NT2/D1 (cell line): ENCODE results near the gene RERE.
A peak's percentile ranks its signal among the peaks of the same experiment; 100 is the strongest.

Experiments
- DNase-seq: peaks from one replicate; pipeline ENCODE4 v3.0.0-alpha.2; 2011; ENCODE audit warnings: low read depth, low spot score
- H3K27me3 ChIP-seq: 2 replicates; pipeline ENCODE4 v1.6.0; 2011; ENCODE audit warnings: mild to moderate bottlenecking; ENCODE audit not compliant: insufficient read length, insufficient read depth
- H3K36me3 ChIP-seq: 2 replicates; pipeline ENCODE4 v1.6.1; 2011; ENCODE audit warnings: mild to moderate bottlenecking, low read length, mixed read lengths; ENCODE audit not compliant: insufficient read depth, insufficient read length
- H3K4me1 ChIP-seq: 2 replicates; pipeline ENCODE4 v1.5.1; 2011; ENCODE audit not compliant: insufficient read depth, insufficient read length
- H3K4me3 ChIP-seq: 2 replicates; pipeline ENCODE4 v1.5.1; 2011; ENCODE audit warnings: low read depth; ENCODE audit not compliant: insufficient read length
- H3K9ac ChIP-seq: 2 replicates; pipeline ENCODE4 v1.6.0; 2011; ENCODE audit warnings: low read depth; ENCODE audit not compliant: insufficient read length
- H3K9me3 ChIP-seq: 2 replicates; pipeline ENCODE4 v1.5.1; 2011; ENCODE audit warnings: mild to moderate bottlenecking, low read length; ENCODE audit not compliant: insufficient read depth
- SUZ12 ChIP-seq: IDR thresholded peaks from 2 replicates; pipeline ENCODE4 v1.6.1; 2011; ENCODE audit not compliant: insufficient read length, insufficient read depth; ENCODE audit errors: extremely low read depth
- YY1 ChIP-seq: IDR thresholded peaks from 2 replicates; pipeline ENCODE4 v1.6.1; 2011; ENCODE audit not compliant: insufficient read length, insufficient read depth
- ZNF274 ChIP-seq: IDR thresholded peaks from 2 replicates; pipeline ENCODE4 v1.6.1; 2011; ENCODE audit warnings: mild to moderate bottlenecking, low read depth, low read length

Gene RERE

GRCh38 chr1:8377271-8377981 lies 440.0 kb downstream of the RERE start:
- Histone ChIP-seq H3K4me3 (no peak overlapping the region), H3K36me3 (peaks cover 27% of the 10 kb centered on the region), H3K27me3 (no peaks in the 10 kb centered on the region), H3K9ac (no peak overlapping the region), H3K9me3 (no peaks in the 10 kb centered on the region), H3K4me1 (peaks cover 11% of the 10 kb centered on the region)
- TF ChIP-seq SUZ12 (no peak), YY1 (no peak), ZNF274 (no peak)
- DNase-seq, result no peak

GRCh38 chr1:8376358-8376840 lies 441.0 kb downstream of the RERE start:
- DNase-seq, result no peak
- H3K27me3 ChIP-seq, result no peaks in the 10 kb centered on the region
- no peak overlapping the region for H3K4me3 ChIP-seq
- H3K4me1 ChIP-seq, result peaks cover 11% of the 10 kb centered on the region
- no peak overlapping the region for H3K9ac ChIP-seq
- peaks cover 29% of the 10 kb centered on the region for H3K36me3 ChIP-seq
- H3K9me3 ChIP-seq, result no peaks in the 10 kb centered on the region
- TF ChIP-seq SUZ12 (no peak), ZNF274 (no peak), YY1 (no peak)

- no peak overlapping the region for H3K9ac ChIP-seq
- H3K27me3 ChIP-seq, result no peaks in the 10 kb centered on the region
- peaks cover 11% of the 10 kb centered on the region for H3K4me1 ChIP-seq
- H3K4me3 ChIP-seq, result no peak overlapping the region
- DNase-seq, result no peak
- H3K9me3 ChIP-seq, result no peaks in the 10 kb centered on the region
- no peak for TF ChIP-seq SUZ12
- no peak for TF ChIP-seq ZNF274
- H3K36me3 ChIP-seq, result peaks cover 20% of the 10 kb centered on the region
These were observed 442.6 kb downstream of the RERE start for GRCh38 chr1:8374812-8375211.

GRCh38 chr1:8374356-8374755 lies 443.1 kb downstream of the RERE start:
- H3K36me3 ChIP-seq, result peaks cover 17% of the 10 kb centered on the region
- peaks cover 11% of the 10 kb centered on the region for H3K4me1 ChIP-seq
- no peak for DNase-seq
- no peaks in the 10 kb centered on the region for H3K9me3 ChIP-seq
- no peak overlapping the region for H3K4me3 ChIP-seq
- no peak overlapping the region for H3K9ac ChIP-seq
- no peak for TF ChIP-seq YY1
- TF ChIP-seq SUZ12, result no peak
- no peak for TF ChIP-seq ZNF274
- H3K27me3 ChIP-seq, result no peaks in the 10 kb centered on the region

GRCh38 chr1:8373581-8374241 lies 443.7 kb downstream of the RERE start:
- H3K4me1 ChIP-seq, result peaks cover 10% of the 10 kb centered on the region
- no peak overlapping the region for H3K4me3 ChIP-seq
- H3K36me3 ChIP-seq, result peaks cover 17% of the 10 kb centered on the region
- H3K9ac ChIP-seq, result peak overlapping the region; percentile 21
- no peak for TF ChIP-seq ZNF274
- TF ChIP-seq SUZ12, result no peak
- no peak for TF ChIP-seq YY1
- H3K9me3 ChIP-seq, result no peaks in the 10 kb centered on the region
- DNase-seq, result no peak
- H3K27me3 ChIP-seq, result no peaks in the 10 kb centered on the region

GRCh38 chr1:8373125-8373524 lies 444.3 kb downstream of the RERE start:
- H3K36me3 ChIP-seq, result peaks cover 17% of the 10 kb centered on the region
- no peak for DNase-seq
- H3K27me3 ChIP-seq, result no peaks in the 10 kb centered on the region
- H3K9ac ChIP-seq, result no peak overlapping the region
- no peak overlapping the region for H3K4me3 ChIP-seq
- TF ChIP-seq SUZ12, result no peak
- TF ChIP-seq YY1, result no peak
- no peak for TF ChIP-seq ZNF274
- no peaks in the 10 kb centered on the region for H3K9me3 ChIP-seq
- H3K4me1 ChIP-seq, result peaks cover 10% of the 10 kb centered on the region

GRCh38 chr1:8371372-8371991 lies 446.0 kb downstream of the RERE start:
- DNase-seq, result no peak
- Histone ChIP-seq H3K9me3 (no peaks in the 10 kb centered on the region), H3K4me3 (no peak overlapping the region), H3K27me3 (no peaks in the 10 kb centered on the region), H3K4me1 (peaks cover 10% of the 10 kb centered on the region), H3K36me3 (peaks cover 13% of the 10 kb centered on the region), H3K9ac (no peak overlapping the region)
- no peak for TF ChIP-seq YY1
- TF ChIP-seq SUZ12, result no peak
- no peak for TF ChIP-seq ZNF274
